Stimulated activated naive CD8-positive, alpha-beta T cell treated with anti-CD3 and anti-CD28 coated beads, Interleukin-15, amount 100 ng/mL, for 72 hours (primary cell): Measurements from ENCODE around the gene MMP12.
"Not testable (repeated sequence)": the region's sequence is repeated elsewhere in the genome, so short reads cannot be mapped to it uniquely, and the experiment has no call there.

Source experiments
- ATAC-seq: fragments of 150-1000 bp; cut with Tn5 transposase; 2 replicates; pipeline ENCODE4 v1.10.0; 2021; ENCODE audit warnings: mild to moderate bottlenecking, moderate library complexity
- DNase-seq, 2 donors: peaks; one replicate each; pipeline ENCODE4 v3.0.0; 2021 to 2022
- H3K27ac Mint-ChIP-seq, 2 donors: one replicate each; pipeline ENCODE4 v1.8.0; 2022; ENCODE audit warnings: mild to moderate bottlenecking in 2 of 2, mixed read lengths in 2 of 2, moderate library complexity in 2 of 2
- H3K27me3 Mint-ChIP-seq: one replicate; pipeline ENCODE4 v1.8.0; 2022; ENCODE audit warnings: mixed read lengths
- H3K4me1 Mint-ChIP-seq: one replicate; pipeline ENCODE4 v1.8.0; 2022; ENCODE audit warnings: mild to moderate bottlenecking, mixed read lengths
- H3K4me3 Mint-ChIP-seq, 2 donors: one replicate each; pipeline ENCODE4 v1.8.0; 2022; ENCODE audit warnings: mild to moderate bottlenecking in 2 of 2, mixed read lengths in 2 of 2, moderate library complexity in 1 of 2
- H3K9me3 Mint-ChIP-seq, 2 donors: one replicate each; pipeline ENCODE4 v1.8.0; 2022; ENCODE audit warnings: mixed read lengths in 2 of 2

MMP12 gene

DNA sequence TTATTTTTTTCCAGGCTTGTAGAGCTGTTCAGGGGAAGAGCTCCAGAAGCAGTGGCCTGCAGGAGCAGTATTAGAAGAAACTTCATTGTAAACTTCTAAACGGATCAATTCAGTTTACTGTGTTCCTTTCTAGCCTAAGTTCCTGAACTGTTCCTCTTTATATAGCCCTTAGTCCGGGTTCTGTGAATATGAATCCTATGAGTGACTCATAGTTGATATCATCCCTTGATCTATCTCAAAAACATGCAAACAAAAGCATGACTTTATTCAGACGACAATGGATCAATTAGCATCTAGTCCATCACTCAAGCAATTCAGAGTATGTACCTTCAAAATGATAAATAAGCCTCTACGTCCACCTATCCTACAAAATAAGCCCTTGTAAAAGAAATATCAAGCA, at the start of gene MMP12:
Gene MMP12, minus strand, starts transcription at position 131 of the 400 bp plus-strand sequence. Its CDS starts 45 bp downstream, at position 86.
- Mint-ChIP-seq H3K9me3 (no peaks in the 10 kb centered on the region), H3K27ac (peak within 1 kb of the TSS in 1 of 2 donors; percentile 67), H3K4me1 (no peaks in the 10 kb centered on the region), H3K27me3 (peaks cover 9% of the 10 kb centered on the region), H3K4me3 (no peak within 1 kb of the TSS)
- DNase-seq: no peak
- ATAC-seq: no peak

DNA sequence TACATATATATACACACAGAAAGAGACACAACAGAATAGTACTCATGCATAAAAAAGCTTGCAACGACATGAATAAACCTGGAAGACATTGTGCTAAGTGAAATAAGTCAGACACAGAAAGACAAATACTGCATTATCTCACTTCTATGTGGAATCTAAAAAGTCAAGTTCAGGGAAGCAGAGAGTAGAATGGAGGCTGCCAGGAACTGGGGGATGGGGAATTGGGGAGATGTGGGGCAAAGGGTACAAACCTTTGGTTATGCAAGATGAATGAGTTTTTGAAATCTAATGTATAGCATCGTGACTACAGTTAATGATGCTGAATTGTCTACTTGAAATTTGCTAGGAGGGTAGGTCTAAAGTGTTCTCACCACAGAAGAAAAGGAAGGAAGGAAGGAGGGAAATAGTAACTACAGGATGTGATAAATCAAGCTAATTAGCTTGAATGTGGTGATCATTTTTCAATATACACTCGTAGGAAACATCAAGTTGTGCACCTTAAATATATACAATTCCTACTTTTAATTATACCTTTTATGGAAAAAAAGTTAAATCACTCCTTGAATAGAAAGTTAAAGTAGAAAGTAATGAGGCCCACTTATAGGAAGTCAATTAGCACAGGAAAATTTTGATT, 46.9 kb upstream of the MMP12 start:
- ATAC-seq: no peak
- H3K27me3 Mint-ChIP-seq: peaks cover 51% of the 10 kb centered on the region
- no peak overlapping the region for H3K4me3 Mint-ChIP-seq
- no peaks in the 10 kb centered on the region for H3K4me1 Mint-ChIP-seq
- DNase-seq: no peak
- H3K9me3 Mint-ChIP-seq: no peaks in the 10 kb centered on the region
- no peak overlapping the region for H3K27ac Mint-ChIP-seq

DNA sequence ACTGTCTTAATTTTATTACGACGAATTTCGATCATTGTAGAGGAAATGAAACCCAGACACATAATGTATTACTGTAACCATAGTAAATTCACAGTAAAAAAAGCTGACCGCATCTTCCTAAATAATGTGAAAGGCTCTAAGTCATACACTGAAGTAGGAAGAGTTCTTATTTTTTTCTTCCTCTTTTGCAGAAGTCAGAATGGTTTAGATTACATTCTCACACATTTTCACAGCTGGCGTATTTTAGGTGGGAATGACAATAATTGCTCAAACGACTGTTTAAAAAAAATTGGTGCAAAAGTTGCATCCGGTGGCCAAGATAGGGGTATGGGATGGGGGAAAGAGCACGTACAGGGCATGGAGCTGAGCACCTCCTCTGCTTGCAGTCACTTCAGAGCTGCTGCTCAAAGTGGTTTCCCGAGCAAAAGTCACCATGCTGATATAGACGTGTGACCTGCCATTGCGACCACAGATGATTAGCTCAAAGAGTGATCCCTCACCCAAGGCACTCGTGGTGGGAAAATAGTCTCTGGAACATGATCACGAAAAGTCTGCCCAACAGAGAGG, 45.4 kb upstream of the MMP12 start:
- peaks cover 61% of the 10 kb centered on the region for H3K27me3 Mint-ChIP-seq
- H3K4me1 Mint-ChIP-seq: no peaks in the 10 kb centered on the region
- peak overlapping the region in 1 of 2 donors; percentile 17 for H3K4me3 Mint-ChIP-seq
- H3K27ac Mint-ChIP-seq: no peak overlapping the region
- DNase-seq: no peak
- ATAC-seq: peak; percentile 54
- H3K9me3 Mint-ChIP-seq: no peaks in the 10 kb centered on the region

GRCh38 chr11:102915044-102915375, 40.2 kb upstream of the MMP12 start:
- Mint-ChIP-seq H3K4me1 (no peaks in the 10 kb centered on the region), H3K27me3 (peaks cover 47% of the 10 kb centered on the region)
- ATAC-seq: no peak

GRCh38 chr11:102914238-102915043, 39.7 kb upstream of the MMP12 start:
- ATAC-seq: peak; percentile 70
- Mint-ChIP-seq H3K27me3 (peaks cover 41% of the 10 kb centered on the region), H3K4me1 (no peaks in the 10 kb centered on the region), H3K27ac (no peak overlapping the region), H3K9me3 (no peaks in the 10 kb centered on the region), H3K4me3 (no peak overlapping the region)
- DNase-seq: peak in 1 of 2 donors; percentile 26

More at GRCh38 chr11:102915044-102915375, 40.2 kb upstream of the MMP12 start:
- H3K9me3 Mint-ChIP-seq: no peaks in the 10 kb centered on the region
- no peak overlapping the region for H3K27ac Mint-ChIP-seq
- no peak for DNase-seq
- no peak overlapping the region for H3K4me3 Mint-ChIP-seq

GRCh38 chr11:102912482-102912830, 37.7 kb upstream of the MMP12 start:
- DNase-seq (no peak), ATAC-seq (no peak)
- H3K4me1 Mint-ChIP-seq: no peaks in the 10 kb centered on the region
- H3K27me3 Mint-ChIP-seq: peaks cover 36% of the 10 kb centered on the region
- no peaks in the 10 kb centered on the region for H3K9me3 Mint-ChIP-seq
- H3K27ac Mint-ChIP-seq: no peak overlapping the region
- no peak overlapping the region for H3K4me3 Mint-ChIP-seq

GRCh38 chr11:102911758-102912481, 37.1 kb upstream of the MMP12 start:
- no peak for DNase-seq
- Mint-ChIP-seq H3K27ac (no peak overlapping the region), H3K27me3 (peaks cover 36% of the 10 kb centered on the region), H3K9me3 (no peaks in the 10 kb centered on the region), H3K4me1 (no peaks in the 10 kb centered on the region), H3K4me3 (no peak overlapping the region)
- ATAC-seq: no peak

DNA sequence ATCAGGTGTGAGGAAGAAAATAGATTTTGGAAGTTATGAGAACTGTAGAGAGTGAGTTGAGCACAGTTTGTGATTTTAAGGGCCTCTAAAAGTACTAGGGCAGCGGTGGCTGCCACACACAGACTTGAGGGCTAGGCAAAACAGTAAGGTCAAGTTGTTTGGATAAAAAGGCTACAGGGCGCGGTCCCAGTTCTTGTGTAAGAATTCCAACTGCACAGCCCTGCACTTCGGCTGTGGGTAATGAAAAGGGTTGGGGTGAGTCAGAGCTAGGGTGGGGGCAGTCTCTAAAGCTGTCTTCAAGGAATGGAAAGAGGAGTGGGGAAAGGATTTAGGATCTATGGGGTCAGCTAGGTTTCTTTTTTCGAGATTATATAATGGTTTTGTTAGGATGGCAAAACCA, 31.1 kb upstream of the MMP12 start:
- H3K4me1 Mint-ChIP-seq, H3K4me3 Mint-ChIP-seq, ATAC-seq, H3K9me3 Mint-ChIP-seq, H3K27ac Mint-ChIP-seq, DNase-seq: not testable (repeated sequence)
- peaks cover 11% of the 10 kb centered on the region for H3K27me3 Mint-ChIP-seq

GRCh38 chr11:102903895-102904294, 29.1 kb upstream of the MMP12 start:
- H3K27me3 Mint-ChIP-seq, H3K27ac Mint-ChIP-seq: not testable (repeated sequence)

DNA sequence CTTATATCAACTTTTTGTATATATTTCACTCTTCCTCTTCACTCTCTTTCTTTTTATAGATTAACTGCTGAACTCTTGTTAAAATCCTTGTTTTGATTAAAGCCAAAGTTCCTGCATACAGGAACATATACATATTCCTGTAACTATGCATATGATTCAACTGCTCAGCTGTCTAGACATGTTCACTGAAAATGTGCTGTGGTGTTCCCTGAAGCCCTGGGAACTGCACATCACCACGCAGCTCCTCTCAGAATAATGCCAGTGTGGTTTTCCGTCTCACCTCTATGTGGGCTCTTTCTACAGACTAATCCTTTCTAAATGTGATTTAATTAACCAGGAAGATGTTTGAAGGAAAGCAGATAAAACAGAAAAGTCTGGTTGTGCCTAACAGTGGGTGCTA, 25.6 kb upstream of the MMP12 start:
- Mint-ChIP-seq H3K9me3 (peaks cover 7 to 8% of the 10 kb centered on the region in 2 donors), H3K4me3 (no peak overlapping the region), H3K27ac (no peak overlapping the region), H3K27me3 (no peaks in the 10 kb centered on the region), H3K4me1 (no peaks in the 10 kb centered on the region)
- DNase-seq (no peak), ATAC-seq (no peak)

More at GRCh38 chr11:102903895-102904294, 29.1 kb upstream of the MMP12 start:
- not testable (repeated sequence) for H3K4me1 Mint-ChIP-seq, ATAC-seq, DNase-seq, H3K9me3 Mint-ChIP-seq, H3K4me3 Mint-ChIP-seq

- H3K4me1 Mint-ChIP-seq: no peaks in the 10 kb centered on the region
- H3K27ac Mint-ChIP-seq: no peak overlapping the region
- H3K27me3 Mint-ChIP-seq: peaks cover 15% of the 10 kb centered on the region
- no peak for ATAC-seq
- DNase-seq: no peak
- no peak overlapping the region for H3K4me3 Mint-ChIP-seq
- peaks cover 12 to 22% of the 10 kb centered on the region in 2 donors for H3K9me3 Mint-ChIP-seq
These were observed 17.0 kb upstream of the MMP12 start for GRCh38 chr11:102891736-102892135.

DNA sequence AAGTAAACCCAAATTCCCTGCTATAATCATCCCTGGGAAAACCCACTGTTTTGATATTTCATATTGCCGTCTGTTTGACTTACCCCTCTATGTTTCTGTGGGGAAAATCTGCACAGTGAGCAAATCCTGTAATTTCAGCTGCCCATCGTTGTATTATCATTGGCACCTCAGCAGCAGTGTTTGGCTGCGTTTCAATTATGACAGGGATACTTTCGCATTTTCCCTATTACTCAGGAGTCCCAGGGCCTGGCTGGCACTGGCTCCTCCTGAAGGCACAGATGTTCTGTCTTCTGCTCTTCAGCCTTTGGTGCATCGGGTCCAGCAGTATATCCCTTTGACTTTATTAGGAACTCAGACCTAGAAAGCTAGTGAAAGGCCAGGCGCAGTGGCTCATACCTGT, 12.2 kb upstream of the MMP12 start:
- Mint-ChIP-seq H3K4me1 (peaks cover 7% of the 10 kb centered on the region), H3K4me3 (no peak overlapping the region), H3K27me3 (peaks cover 7% of the 10 kb centered on the region), H3K27ac (no peak overlapping the region), H3K9me3 (no peaks in the 10 kb centered on the region)
- ATAC-seq (no peak), DNase-seq (no peak)

- peak overlapping the region in 1 of 2 donors; percentile 52 for H3K27ac Mint-ChIP-seq
- peak in 1 of 2 donors; percentile 34 for DNase-seq
- peak overlapping the region in 1 of 2 donors; percentile 10 for H3K4me3 Mint-ChIP-seq
- ATAC-seq: peak; percentile 73
- H3K9me3 Mint-ChIP-seq: no peaks in the 10 kb centered on the region
- peaks cover 7% of the 10 kb centered on the region for H3K4me1 Mint-ChIP-seq
- H3K27me3 Mint-ChIP-seq: peaks cover 3% of the 10 kb centered on the region
These were observed 8.4 kb upstream of the MMP12 start for GRCh38 chr11:102883141-102883540.

DNA sequence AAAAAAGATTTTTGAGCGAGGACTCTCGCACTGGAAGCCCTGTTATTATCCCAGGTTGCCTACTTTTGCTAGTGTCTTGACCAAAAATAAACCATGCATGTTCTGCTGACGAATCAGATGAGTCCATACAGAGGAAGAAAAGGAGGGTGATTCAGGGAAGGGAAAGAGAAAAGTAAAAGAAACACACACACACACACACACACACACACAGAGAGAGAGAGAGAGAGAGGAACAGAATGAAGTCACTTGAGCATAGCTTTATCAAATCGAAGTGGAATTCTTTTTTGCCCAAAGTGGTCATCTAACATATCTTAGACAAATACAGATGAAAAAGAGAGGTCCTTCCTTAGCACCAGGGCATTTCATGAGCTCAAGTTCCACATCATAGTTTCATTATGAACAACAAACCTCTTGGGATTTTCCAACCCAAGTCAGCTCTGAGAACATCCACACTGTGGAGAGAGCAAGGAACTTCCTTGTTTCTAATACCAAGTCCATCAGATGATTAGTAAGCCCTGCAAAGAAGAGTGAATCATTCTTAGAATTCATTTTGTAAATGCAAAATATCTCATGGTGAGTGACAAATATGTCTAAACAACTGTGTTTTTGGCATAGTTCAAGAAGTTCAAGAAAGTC, 7.7 kb upstream of the MMP12 start:
- Mint-ChIP-seq H3K9me3 (no peaks in the 10 kb centered on the region), H3K27ac (peak overlapping the region in 1 of 2 donors; percentile 52), H3K4me1 (peaks cover 7% of the 10 kb centered on the region), H3K27me3 (peaks cover 9% of the 10 kb centered on the region), H3K4me3 (peak overlapping the region in 1 of 2 donors; percentile 1)
- ATAC-seq: peak; percentile 83
- DNase-seq: no peak

DNA sequence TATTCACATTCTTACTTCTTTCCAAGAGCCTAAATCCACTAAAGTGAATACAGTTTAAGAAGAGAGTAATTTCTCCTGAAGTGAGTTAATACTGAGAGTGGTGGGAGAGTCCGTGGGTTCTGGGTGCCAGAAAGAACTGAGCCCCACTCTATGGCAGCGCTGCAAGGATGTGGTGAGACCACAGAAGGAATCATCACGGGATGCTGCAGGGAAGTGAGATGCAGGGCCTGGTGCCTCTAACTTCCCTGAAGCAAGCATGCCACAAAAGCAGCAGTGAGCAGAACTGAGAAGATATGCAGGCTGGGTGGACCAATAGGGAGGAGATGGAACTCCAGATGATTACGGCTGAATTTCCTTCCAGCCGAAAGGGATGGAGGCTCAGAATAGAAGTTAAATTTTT, 5.0 kb upstream of the MMP12 start:
- Mint-ChIP-seq H3K27me3 (peaks cover 9% of the 10 kb centered on the region), H3K9me3 (no peaks in the 10 kb centered on the region), H3K4me1 (peaks cover 7% of the 10 kb centered on the region), H3K27ac (no peak overlapping the region), H3K4me3 (no peak overlapping the region)
- ATAC-seq (no peak), DNase-seq (no peak)
